Amygdala (tissue), 56 donors: ENCODE results near the gene BTBD6.

Source experiments
- DNase-seq, 56 donors: peaks; one replicate each; lab custom pipeline; 2025; lab: John Stamatoyannopoulos, UW

The BTBD6 gene

DNA sequence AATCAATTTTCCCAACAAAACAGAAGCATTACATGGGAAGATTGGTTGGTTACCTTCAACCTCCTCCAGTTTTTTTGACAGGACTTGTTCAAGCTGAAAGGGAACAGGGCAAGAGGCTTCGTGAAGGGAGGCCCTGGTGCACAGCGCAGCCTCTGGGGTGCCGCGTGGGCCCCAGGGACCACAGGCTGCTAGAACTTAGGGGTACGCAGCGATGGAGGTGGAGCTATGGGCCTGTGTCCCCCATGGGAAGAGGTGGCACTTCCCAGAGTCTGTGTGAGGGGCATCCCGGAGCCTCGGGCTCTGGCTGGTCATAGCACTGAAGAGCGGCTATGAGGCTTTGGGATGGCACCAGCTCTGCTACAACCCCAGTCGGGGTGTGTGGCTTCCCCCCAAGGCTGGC, 22.1 kb upstream of the BTBD6 start:
- no peak for DNase-seq

DNA sequence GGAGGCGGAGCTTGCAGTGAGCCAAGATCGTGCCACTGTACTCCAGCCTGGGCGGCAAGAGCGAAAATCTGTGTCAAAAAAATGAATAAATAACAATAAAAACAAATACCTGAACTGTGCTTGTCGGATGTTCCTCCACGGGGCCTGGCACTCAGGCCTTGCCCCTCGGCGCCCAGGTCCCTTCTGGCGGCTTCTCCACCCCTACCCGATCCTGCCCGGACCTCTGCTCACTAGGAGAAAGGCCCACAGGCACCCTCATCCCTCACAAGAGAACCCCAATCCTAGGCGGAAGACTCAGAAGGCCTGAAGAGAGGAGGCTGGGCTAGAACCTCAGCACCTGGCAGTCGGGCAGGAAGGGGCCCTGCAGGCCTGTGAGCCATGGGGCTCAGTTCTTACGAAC, 21.0 kb upstream of the BTBD6 start:
- no peak for DNase-seq

DNA sequence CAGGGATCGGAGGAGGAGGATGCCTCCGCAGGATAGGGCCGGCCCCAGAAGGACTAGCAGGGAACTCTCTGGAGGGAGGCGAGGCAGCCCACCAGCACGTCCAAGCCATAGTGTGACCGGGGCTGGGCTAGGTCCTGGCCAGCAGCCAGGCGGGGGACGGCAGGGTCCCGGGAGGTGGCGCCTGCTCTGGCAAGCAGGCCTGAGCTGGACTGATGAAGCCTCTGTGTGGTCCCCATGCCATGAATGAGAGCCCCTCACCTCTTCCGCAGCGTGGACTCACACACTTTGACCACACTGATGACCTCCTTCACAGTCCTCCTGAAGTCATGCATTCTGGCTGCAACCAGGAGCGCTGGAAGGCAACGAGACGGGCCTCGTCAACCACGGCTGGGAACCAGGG, 19.8 kb upstream of the BTBD6 start:
- DNase-seq = no peak

DNA sequence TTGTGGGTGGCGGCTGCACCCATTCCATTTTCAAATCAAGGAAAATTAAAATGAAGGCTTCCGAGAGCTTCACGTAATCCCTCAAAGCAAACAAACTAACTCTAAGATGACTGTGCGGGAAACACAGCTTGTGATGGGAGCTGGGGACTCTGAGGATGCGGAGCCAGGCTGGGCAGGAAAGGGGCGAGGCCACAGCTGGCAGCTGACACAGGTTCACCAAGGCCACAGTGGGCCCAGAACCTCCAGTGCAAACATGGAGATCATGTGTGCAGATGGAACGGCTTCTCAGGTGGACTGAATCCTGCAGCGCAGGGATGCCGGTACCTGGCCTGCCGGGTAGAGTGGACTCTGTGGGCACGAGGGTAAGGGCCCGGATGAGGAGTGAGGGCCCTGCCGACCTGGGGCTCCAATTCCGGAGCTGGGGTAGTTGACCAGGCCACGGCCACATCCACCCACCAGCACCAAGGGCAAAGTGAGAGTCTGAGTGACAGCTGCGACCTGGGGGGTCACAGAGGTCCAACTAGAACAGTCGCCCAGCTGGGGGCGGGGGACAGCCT, 19.2 kb upstream of the BTBD6 start:
- no peak for DNase-seq

DNA sequence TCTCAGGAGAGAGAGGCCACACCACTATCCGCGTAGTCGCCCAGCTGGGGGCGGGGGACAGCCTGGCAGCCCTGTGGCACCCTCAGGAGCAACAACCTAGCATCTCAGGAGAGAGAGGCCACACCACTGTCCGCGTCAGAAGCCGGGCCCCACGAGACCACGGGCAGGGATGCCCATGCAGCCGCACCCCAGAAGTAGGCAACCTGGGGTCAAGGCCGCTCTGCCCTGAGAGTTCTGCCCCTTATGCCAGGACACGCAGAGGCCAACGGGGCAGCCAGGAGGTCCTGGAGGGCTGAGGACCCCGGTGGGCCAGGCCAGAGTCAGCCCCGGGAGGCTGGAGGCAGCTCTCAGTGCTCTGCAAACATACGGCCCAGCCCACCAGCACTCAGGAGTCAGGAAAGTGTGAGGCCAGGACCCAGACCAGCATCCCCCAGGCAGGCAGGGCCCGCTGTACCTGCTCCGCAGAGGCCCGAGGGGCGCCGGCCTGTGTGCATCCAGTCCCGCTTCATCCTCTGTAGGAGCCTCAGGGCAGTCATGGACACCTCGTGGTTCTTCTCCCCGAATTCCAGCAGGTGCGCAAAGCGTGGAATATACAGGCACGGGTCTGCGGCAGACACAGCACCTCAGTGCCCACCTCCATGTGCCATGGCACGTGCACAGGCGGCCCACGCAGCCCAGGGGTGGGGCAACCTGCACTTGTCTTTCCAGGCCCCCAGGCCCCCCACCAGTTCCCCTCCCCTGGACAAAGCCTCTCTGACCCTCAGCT, 7.3 kb upstream of the BTBD6 start:
- DNase-seq = no peak

DNA sequence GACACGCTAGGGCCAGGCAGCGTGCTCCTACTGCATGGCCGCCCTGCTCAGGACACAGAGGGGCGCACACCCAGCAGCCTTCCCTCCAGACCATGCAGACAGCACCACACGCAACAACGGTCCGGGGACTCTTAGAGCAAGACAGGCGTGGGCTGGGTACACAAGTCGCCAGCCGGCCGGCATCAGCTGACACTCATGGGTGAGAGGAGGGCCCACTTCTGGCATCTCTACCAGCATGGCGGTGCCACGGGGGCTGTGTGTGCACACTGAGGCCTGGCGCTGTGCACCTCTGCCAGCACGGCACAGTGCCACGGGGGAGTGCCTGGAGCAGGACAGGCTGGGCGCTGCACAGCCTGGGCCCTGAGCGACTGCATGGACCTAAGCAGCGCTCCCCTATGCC, 6.7 kb upstream of the BTBD6 start:
- DNase-seq = no peak

DNA sequence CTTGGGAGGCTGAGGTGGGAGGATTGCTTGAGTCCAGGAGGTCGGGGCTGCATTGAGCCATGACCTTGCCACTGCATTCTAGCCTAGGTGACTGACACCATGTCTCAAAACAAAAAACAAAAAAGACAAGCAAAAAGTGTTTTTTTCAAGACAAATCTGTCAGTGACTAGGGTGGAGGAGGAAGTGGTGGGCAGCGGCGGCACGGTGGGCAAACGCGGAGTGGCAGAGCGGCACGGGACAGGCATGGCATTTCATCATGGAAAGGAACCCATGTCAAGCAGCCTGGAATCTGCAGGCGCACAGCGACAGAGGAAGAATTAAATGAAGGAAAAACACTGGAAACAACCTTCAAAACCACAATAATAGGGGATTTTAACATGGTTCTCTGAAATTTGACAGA, 4.0 kb upstream of the BTBD6 start:
- no peak for DNase-seq

DNA sequence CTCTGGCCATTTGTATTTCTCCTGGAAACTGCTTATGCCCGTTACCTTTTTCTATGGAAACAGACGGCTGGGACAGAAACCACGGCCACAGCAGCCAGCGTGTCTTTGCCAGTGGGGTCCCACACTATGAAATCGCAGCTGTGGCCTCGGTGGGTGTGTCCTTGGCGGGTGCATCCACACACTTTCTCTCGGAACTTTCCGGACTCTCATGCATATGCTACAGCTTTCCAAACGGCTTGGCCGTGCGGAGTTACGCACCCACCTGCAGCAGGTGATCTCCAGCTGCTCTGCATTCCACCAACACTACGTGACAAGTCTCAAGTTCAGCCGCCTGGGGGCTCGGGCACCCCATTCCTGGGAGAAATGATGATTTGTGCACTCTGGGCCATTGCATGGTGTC, 1.3 kb upstream of the BTBD6 start:
- no peak for DNase-seq

DNA sequence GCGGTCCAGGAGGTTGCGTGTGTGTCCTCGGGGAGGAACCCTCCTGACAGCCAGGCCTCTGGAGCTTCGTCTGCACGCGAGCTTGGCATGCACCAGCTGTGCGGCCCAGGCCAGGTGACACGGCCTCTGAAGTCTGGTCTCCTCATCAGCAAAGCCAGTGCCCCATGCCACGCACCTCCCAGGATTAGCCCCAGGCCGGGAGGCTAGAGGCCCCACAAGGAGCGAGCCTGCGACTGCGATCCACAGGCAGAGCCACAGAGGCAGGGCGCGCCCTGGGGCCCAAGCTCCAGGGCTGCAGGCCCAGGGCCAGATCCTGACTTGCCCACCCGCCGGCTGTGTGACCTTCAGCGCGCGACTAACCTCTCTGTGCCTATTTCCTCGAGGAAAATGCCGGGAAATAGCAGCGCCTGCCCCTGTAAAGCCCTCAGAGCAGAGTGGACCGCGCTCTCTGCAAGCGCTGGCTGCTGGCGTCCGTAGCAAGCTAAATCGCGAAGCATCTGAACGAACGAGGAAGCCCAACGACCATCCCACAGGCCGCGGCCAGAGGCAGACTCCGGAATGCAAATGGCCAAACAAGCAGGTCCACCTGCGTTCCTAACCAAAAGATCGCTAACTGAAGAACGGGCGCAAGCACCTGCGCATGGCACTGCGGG, 492 bp upstream of the BTBD6 start:
- no peak for DNase-seq

DNA sequence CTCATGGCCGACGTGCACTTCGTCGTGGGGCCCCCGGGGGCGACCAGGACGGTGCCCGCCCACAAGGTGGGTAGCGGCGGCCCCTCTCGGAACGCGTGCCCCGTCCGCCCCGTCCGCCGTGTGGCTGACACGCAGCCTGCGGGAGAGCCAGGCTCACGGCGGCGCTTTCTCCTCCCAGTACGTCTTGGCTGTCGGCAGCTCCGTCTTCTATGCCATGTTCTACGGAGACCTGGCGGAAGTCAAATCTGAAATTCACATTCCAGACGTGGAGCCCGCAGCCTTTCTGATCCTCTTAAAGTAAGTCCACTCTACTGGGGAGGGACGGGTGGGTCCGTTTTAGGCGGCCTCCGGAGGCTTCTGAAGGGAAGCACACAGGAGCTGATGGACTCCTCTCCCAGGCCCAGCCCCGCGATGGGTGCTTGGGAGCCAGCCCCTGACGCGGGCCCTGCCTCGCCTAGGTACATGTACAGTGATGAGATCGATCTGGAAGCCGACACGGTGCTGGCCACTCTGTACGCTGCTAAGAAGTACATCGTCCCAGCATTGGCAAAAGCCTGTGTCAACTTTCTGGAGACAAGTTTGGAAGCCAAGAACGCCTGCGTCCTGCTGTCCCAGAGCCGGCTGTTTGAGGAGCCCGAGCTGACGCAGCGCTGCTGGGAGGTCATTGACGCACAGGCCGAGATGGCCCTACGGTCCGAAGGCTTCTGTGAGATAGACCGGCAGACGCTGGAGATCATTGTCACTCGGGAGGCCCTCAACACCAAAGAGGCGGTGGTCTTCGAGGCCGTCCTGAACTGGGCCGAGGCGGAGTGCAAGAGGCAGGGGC, 1.1 kb downstream of the BTBD6 start:
- DNase-seq = peak in 2 of 56 donors; percentile 19 to 44

DNA sequence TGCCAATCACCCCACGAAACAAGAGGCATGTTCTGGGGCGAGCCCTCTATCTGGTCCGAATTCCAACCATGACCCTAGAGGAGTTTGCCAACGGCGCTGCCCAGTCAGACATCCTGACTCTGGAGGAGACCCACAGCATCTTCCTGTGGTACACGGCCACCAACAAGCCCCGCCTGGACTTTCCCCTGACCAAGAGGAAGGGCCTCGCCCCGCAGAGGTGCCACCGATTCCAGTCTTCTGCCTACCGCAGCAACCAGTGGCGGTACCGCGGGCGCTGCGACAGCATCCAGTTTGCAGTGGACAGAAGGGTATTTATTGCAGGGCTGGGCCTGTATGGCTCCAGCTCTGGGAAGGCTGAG, 1.7 kb downstream of the BTBD6 start:
- DNase-seq = no peak

DNA sequence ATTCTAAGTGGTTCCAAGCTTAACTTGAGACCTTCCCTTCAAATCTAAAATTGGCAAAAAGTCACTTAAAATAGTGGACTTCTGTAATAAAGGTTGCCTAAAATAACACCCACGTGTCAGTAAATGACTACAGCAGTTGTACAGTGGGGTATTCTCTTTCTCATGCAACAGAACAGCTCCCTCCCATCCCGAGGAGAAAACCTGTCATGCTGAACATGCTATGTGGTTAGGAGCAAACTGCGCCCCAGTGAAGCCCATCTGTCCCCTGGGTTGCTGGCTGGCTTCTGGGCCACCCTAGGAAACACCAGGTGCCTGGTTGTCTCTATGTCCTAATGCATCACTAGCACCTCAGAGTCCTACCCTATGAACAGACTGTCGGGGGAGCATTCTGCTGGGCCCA, 2.7 kb downstream of the BTBD6 start:
- no peak for DNase-seq

DNA sequence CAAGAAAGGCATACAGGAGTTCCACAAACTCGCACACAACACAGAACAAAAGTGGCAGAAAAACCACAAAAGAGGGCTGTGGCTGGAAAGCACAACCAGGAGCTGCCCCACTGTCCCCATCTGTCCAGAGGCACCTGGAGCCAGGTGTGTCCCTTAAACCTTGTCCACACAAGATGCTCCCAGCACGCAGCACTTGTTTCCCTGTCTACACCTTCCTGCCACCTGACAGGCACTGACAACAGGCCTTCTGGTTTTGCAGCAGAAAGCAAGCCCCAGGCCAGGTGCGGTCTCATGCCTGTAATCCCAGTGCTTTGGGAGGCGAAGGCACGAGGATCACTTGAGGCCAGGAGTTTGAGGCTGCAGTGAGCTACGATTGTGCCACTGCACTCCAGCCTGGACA, 3.6 kb downstream of the BTBD6 start:
- DNase-seq = no peak

DNA sequence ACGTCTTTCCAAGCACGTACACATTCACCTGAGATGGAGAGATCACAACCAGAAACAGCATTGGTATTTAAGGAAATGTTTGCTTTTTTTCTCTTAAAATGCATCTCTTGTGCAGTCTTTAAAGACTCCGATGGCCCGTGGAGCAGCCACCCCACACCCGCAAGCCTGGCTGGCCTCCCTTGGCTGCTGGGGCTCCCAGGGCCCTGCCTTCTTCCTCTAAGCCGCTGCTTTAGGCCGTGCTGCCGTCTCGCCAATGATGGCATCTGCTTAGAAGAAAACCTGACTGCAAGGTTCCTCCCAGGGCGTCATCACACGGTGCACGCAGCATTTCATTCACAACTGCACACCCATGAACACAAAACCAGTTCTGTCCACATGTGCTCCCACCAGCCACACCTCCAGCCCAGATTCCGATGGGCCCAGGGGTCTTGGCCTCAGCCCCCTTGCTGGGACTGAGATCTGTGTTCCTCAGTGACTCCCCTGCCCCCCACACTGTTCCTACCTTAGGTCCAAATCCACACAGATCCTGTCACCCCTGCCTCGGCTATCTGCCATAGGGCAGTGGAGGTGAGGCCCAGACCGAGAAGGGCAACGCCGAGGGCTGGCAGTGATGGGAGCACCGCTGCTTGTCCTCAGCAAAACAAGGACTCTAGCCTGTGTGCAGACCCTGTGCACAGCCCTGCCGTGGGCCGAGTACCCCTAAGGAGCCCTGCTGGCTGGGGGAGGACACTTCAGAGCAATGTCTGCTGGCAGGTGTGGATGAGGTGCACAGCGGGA, 4.4 kb downstream of the BTBD6 start:
- no peak for DNase-seq

DNA sequence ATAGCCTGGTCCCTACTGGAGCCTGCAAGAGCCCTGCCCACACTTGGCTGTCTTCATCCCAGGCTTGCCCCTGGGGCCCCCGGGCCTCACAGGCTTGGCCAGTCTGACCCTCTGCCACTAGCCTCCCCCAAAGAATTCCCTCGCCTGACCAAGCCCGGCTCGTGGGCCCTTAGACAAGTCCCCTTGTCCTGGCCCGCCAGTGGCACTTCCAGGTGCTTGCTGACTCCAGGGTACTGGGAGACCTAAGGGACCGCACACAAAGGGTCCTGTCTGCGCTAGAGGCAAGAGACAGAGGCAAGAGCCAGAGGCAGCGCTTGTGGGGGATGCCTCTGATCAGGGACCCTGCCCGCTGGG, 5.0 kb downstream of the BTBD6 start:
- no peak for DNase-seq

DNA sequence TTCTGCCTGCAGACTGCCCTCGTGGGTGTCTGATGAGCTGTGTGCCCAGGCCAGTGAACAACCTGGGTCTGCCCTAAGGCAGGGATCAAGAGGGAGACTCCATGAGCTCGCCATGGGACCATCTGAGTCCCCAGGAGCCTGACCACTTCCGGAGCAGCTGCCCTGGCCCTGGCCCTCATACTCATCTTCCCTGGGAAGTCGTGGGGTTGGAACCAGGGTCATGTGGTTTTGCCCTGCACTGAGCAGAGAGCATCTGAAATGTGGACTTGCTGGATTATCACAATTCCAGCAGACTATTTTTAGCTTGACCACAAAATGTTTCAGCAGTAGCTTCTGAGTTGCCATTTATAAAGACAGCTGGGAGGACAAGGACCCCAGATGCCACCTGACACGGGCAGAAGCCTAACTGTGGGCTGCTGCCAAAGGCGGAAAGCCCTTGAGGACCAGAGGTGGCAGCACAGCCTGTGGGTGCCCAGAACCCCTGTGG, 6.7 kb downstream of the BTBD6 start:
- DNase-seq = no peak

DNA sequence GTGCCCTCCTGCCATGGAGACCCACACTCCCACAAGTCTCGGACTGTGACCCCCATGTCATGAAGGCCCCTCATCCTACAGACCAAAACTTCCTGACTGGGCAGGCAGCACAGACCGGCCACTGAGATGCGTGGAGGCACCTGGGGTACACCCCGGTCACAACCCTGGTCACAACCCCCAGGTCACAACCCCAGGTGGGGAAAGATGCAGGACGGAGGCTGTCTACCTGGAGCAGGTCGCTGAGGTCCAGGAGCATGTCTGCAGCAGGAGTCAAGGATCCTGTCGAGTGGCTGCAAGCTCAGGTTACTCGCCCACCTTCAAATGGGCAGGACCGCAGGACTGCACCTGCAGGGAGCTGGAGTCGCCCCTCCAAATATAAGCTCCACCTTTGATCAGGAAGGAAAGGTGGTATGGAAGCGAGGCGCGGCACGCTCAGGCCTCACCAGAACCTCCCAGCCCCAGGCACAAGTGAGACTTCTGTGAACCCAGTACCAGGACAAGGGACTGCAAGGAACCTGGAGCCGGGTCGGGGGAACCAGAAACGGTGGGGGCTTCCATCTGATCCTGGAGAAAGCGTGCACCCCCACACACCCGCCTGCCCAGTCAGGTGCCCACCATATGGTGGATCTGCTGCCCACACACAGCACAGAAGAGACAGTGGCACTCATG, 8.1 kb downstream of the BTBD6 start:
- no peak for DNase-seq

DNA sequence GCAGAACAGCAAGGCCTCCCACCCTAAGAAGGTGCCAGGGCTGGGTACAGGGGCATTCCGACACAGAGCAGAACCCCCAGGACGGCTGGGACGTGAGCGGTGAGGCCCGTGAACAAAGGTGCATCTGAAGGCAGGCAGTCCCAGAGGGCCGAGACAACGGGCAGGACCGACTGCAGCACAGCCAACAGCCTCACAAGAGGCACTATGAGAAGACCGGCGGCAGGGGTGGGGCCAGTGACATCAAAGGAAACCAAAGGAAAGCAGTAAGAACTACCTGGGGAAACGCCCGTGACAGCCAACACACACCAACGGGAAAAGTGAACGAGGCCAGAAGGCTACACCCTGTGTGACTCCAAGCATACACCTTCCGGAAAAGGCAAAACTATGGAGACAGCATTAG, 9.1 kb downstream of the BTBD6 start:
- no peak for DNase-seq

DNA sequence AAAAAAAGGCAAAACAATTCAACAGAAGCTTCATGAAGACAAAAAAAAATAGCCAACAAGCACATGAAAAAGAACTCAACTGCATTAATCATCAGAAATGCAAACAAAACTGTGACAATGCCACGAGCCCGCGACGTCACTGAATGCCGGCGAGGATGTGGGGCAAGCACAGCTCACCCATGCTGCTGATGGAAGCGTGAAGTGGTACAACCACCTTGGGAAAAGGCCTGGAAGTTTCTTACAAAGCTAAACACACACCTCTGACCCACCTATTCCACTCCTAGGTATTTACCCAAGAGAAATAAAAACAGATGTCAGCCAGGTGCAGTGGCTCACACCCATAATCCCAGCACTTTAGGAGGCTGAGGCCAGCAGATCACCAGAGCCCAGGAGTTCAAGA, 10.5 kb downstream of the BTBD6 start:
- no peak for DNase-seq

DNA sequence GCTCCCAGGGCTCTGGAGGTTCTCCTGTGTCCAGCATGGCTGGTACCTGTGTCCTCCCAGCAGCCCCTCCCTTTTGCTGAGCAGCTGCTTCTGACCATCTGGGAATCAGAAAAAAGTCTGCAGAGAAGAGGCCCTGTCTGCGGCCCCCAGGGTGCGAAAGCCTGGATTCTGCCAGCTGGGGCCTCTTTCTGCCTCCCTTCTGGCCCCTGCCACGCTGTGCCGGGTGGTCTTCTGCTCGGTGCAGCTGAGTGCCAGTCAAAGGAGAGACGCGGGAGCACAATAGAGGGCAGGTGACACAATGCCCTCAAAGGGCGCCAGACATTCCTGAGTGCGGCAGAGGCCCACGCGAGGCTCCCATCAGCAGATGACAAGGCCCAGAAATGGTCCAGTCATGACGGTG, 12.6 kb downstream of the BTBD6 start:
- no peak for DNase-seq
